Liver (tissue), 3 donors: ENCODE measurements around the gene PPP4R3A.

Experiments used
- ATF3 ChIP-seq: IDR thresholded peaks from 2 replicates; pipeline ENCODE4 v1.6.1; 2016; ENCODE audit warnings: antibody characterized with exemption
- CTCF ChIP-seq: fragments of 150-350 bp; IDR thresholded peaks from 2 replicates; pipeline ENCODE4 v1.5.1; 2017; ENCODE audit warnings: improper control_type of control experiment, low read depth, low read length; ENCODE audit not compliant: missing input control
- HNF4G ChIP-seq: IDR thresholded peaks from 2 replicates; pipeline ENCODE4 v1.6.1; 2016; ENCODE audit warnings: antibody characterized with exemption
- JUND ChIP-seq, 2 donors: IDR thresholded peaks; 2 replicates each; pipeline ENCODE4 v1.6.1; 2016; ENCODE audit warnings: antibody characterized with exemption in 2 of 2
- MAX ChIP-seq: IDR thresholded peaks from 2 replicates; pipeline ENCODE4 v1.6.1; 2016; ENCODE audit warnings: antibody characterized with exemption
- NR2F2 ChIP-seq: IDR thresholded peaks from 2 replicates; pipeline ENCODE4 v1.6.1; 2016; ENCODE audit warnings: antibody characterized with exemption
- REST ChIP-seq: IDR thresholded peaks from 2 replicates; pipeline ENCODE4 v1.6.1; 2016; ENCODE audit warnings: antibody characterized with exemption, mild to moderate bottlenecking
- RXRA ChIP-seq, 2 donors: IDR thresholded peaks; 2 replicates each; pipeline ENCODE4 v1.6.1; 2017 to 2018; ENCODE audit warnings: antibody characterized with exemption in 2 of 2, mild to moderate bottlenecking in 1 of 2
- SP1 ChIP-seq: IDR thresholded peaks from 2 replicates; pipeline ENCODE4 v1.6.1; 2018; ENCODE audit warnings: antibody characterized with exemption, mild to moderate bottlenecking
- TAF1 ChIP-seq: conservative IDR thresholded peaks from 2 replicates; pipeline ENCODE4 v1.6.1; 2016; ENCODE audit warnings: antibody characterized with exemption, mild to moderate bottlenecking
- YY1 ChIP-seq: IDR thresholded peaks from 2 replicates; pipeline ENCODE4 v1.6.1; 2016; ENCODE audit warnings: antibody characterized with exemption, mild to moderate bottlenecking
- donor health status: healthy.
- donor health status: healthy.

GRCh38 chr14:91473046-91473445 lies 37.1 kb downstream of the PPP4R3A start:
- TF ChIP-seq REST (no peak), CTCF (no peak), ATF3 (no peak), JUND (IDR thresholded peaks at IDR 0.05) (no peak), RXRA (IDR thresholded peaks at IDR 0.05) (no peak), MAX (no peak), YY1 (no peak), NR2F2 (no peak), HNF4G (no peak), TAF1 (no peak), SP1 (no peak)
